LNCAP (cell line): Measurements from ENCODE around the gene UBASH3B.

Experiments used
- CTCF ChIP-seq: fragments of 450-650 bp; IDR thresholded peaks from 2 replicates; pipeline ENCODE4 v1.5.1; 2017; ENCODE audit warnings: mild to moderate bottlenecking

Gene UBASH3B

GRCh38 chr11:122732342-122733315 lies 77.1 kb downstream of the UBASH3B start:
- TF ChIP-seq CTCF, result no peak

GRCh38 chr11:122733318-122733717 lies 77.8 kb downstream of the UBASH3B start:
- no peak for TF ChIP-seq CTCF

- no peak for TF ChIP-seq CTCF
Measured at GRCh38 chr11:122734848-122735496, 79.5 kb downstream of the UBASH3B start.

- TF ChIP-seq CTCF, result no peak
Measured at GRCh38 chr11:122737951-122738693, 82.6 kb downstream of the UBASH3B start.

GRCh38 chr11:122741613-122742300 lies 86.2 kb downstream of the UBASH3B start:
- no peak for TF ChIP-seq CTCF

GRCh38 chr11:122742301-122743018 lies 86.9 kb downstream of the UBASH3B start:
- TF ChIP-seq CTCF, result no peak
